ENCODE data around the gene JMJD1C. TPM values are rescaled to one million over a fixed set of nuclear protein-coding genes. Genes with fewer than 3 reads are reported as not detected.

JMJD1C gene
- total RNA-seq, 1 donor from 2014 or later, result 105 TPM

DNA sequence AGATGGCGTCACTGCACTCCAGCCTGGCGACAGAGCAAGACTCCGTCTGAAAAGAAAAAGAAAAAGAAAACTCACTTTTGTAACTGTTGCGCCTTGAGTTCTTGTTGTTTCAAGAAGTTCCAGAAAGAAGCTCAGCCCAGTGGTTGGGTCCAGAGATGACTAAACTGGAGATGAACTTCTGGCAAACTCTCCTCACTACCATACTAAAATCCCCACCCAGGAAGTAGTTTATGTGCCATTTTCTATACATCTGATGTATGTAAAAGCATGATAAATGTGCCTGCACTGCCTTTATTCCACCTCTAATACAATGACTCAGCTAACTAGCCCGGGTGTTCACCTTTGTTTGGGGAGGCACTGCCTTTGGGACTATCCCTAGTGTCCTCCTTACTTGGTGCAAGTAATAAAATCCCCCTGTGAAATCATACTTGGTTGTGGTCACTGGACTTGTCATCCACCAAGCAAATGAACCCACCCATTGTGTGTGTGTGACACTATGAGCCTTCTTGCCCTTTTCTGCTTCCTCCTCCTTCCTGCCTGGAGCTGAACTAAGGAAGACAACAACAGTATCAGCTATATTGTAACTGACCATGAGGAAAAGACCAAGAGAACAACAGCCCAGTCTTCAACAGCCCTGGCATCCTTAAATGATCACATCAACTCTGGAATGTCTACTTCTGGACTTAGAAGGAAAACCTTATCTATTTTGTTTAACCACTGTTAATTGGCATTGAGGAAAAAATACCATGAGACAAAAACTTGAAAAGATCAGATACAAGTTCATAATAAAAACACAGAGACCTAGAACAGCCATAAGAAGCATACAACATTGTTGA is 33.6 kb downstream of the JMJD1C start:
- TF ChIP-seq, protein P1, sequence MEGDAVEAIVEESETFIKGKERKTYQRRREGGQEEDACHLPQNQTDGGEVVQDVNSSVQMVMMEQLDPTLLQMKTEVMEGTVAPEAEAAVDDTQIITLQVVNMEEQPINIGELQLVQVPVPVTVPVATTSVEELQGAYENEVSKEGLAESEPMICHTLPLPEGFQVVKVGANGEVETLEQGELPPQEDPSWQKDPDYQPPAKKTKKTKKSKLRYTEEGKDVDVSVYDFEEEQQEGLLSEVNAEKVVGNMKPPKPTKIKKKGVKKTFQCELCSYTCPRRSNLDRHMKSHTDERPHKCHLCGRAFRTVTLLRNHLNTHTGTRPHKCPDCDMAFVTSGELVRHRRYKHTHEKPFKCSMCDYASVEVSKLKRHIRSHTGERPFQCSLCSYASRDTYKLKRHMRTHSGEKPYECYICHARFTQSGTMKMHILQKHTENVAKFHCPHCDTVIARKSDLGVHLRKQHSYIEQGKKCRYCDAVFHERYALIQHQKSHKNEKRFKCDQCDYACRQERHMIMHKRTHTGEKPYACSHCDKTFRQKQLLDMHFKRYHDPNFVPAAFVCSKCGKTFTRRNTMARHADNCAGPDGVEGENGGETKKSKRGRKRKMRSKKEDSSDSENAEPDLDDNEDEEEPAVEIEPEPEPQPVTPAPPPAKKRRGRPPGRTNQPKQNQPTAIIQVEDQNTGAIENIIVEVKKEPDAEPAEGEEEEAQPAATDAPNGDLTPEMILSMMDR (IDR thresholded peaks at IDR 0.05), result no peak
- TF ChIP-seq POLR2A (IDR thresholded peaks at IDR 0.05) (no peak), POLR2AphosphoS5 (IDR thresholded peaks at IDR 0.05; ENCODE audit: insufficient read depth in 1 of 2, low read depth in 1 of 2) (no peak)
- no peaks in the 10 kb centered on the region for H3K9me3 ChIP-seq
- H3K4me1 ChIP-seq, result peaks cover 51% of the 10 kb centered on the region
- H3K27ac ChIP-seq, result no peak overlapping the region
- no peak overlapping the region for H3K4me3 ChIP-seq
- DNase-seq (ENCODE audit: extremely low spot score in 2 of 2), result no peak
- H3K27me3 ChIP-seq, result no peaks in the 10 kb centered on the region
- intact Hi-C loops (cut with DNase I), result no loop called here
- H3K36me3 ChIP-seq, result no peaks in the 10 kb centered on the region

DNA sequence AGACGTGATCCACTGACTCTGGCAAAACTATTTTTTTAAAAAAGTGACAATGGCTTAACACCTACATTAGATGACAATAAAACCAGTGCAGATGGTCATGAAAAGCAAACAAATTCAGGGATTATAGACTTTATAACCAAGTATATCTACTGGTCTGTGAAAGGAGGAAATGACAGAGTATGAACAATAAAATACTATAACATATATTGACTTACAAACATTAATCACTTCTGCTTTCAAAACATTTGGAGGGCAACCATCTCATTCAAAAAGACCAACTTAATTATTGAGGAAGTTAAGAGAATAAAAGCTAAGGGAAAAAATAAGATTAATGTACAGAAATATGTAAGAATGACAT is 34.8 kb downstream of the JMJD1C start:
- no peak for TF ChIP-seq POLR2A (IDR thresholded peaks at IDR 0.05)
- no peak for TF ChIP-seq POLR2AphosphoS5 (IDR thresholded peaks at IDR 0.05; ENCODE audit: insufficient read depth in 1 of 2, low read depth in 1 of 2)
- TF ChIP-seq, protein P1 (IDR thresholded peaks at IDR 0.05), result no peak
- intact Hi-C loops (cut with DNase I), result no loop called here
- H3K4me1 ChIP-seq, result peaks cover 43% of the 10 kb centered on the region

DNA sequence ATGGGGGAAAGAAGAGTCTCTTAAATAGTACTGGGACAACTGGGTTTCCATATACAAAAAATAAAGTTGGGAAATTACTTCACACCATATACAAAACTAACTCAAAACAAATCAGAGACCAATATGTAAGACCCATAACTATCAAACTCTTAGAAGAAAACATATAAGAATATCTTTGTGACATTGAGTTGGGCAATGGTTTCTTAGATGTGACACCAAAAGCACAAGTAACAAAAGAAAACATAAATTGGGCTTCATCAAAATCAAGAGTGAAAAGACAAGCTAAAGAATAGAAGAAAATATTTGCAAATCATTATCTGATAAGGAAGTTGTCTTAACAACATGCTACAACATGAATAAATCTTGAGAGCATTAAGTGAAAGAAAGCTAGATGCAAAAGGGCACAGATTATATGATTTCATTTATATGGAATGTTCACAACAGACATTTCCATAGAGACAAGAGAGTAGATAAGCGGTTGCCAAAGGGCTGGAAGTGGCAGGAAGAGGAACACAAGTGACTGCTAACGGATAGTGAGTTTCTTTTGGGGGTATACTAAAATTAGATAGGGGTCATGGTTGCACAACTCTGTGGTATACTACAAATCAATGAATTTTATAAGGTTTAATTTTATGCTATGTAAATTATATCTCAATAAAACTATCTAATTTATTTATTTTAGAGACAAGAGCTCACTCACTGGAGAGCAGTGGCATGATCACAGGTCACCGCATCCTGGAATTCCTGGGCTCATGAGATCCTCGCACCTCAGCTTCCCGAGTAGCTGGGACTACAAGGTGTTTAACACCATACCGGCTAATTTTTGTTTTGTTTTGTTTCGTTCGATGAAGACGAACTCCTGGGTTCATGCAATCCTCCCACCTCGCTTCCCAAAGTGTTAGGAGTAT is 35.4 kb downstream of the JMJD1C start:
- no peaks in the 10 kb centered on the region for H3K27me3 ChIP-seq
- H3K4me1 ChIP-seq, result peaks cover 43% of the 10 kb centered on the region
- no peak overlapping the region for H3K27ac ChIP-seq
- no peaks in the 10 kb centered on the region for H3K9me3 ChIP-seq
- H3K4me3 ChIP-seq, result no peak overlapping the region
- TF ChIP-seq, protein P1 (IDR thresholded peaks at IDR 0.05), result no peak
- no peak for TF ChIP-seq POLR2AphosphoS5 (IDR thresholded peaks at IDR 0.05; ENCODE audit: insufficient read depth in 1 of 2, low read depth in 1 of 2)
- no peak for TF ChIP-seq POLR2A (IDR thresholded peaks at IDR 0.05)
- DNase-seq (ENCODE audit: extremely low spot score in 2 of 2), result no peak
- no peaks in the 10 kb centered on the region for H3K36me3 ChIP-seq
- intact Hi-C loops (cut with DNase I), result no loop called here

More for the DNA sequence above, 34.8 kb downstream of the JMJD1C start:
- DNase-seq (ENCODE audit: extremely low spot score in 2 of 2), result no peak
- Histone ChIP-seq H3K4me3 (no peak overlapping the region), H3K9me3 (no peaks in the 10 kb centered on the region), H3K27ac (no peak overlapping the region), H3K27me3 (no peaks in the 10 kb centered on the region), H3K36me3 (no peaks in the 10 kb centered on the region)

DNA sequence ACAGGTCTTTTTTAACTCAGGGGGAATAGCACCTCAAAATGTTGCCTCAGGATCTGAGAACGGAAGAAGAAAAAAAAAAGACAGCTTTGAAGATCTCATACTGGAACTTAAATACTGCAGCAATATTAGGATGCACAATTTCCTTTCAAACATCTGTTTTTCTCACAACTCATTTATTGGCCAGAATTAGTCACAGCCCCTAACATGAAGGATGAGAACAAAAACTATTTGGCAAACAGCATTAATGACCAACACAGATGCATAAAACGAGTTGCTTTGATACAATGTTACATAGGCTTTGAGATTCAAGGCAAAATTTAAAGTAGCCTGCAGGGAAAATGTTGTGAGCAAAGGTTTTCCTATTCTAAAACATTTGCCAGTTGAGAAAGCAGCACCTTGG is 36.5 kb downstream of the JMJD1C start:
- peaks cover 43% of the 10 kb centered on the region for H3K4me1 ChIP-seq
- H3K9me3 ChIP-seq, result no peaks in the 10 kb centered on the region
- no peaks in the 10 kb centered on the region for H3K27me3 ChIP-seq
- H3K36me3 ChIP-seq, result no peaks in the 10 kb centered on the region
- no peak for DNase-seq (ENCODE audit: extremely low spot score in 2 of 2)
- intact Hi-C loops (cut with DNase I), result no loop called here
- H3K27ac ChIP-seq, result no peak overlapping the region
- H3K4me3 ChIP-seq, result no peak overlapping the region
- TF ChIP-seq POLR2A (IDR thresholded peaks at IDR 0.05) (no peak), POLR2AphosphoS5 (IDR thresholded peaks at IDR 0.05; ENCODE audit: insufficient read depth in 1 of 2, low read depth in 1 of 2) (no peak)
- TF ChIP-seq, protein P1 (IDR thresholded peaks at IDR 0.05), result no peak
